WERI-Rb-1 (cell line): ENCODE results near the gene HMCN2.
"Not testable (repeated sequence)": the region's sequence is repeated elsewhere in the genome, so short reads cannot be mapped to it uniquely, and the experiment has no call there.

Experiments used
- DNase-seq: peaks from one replicate; pipeline ENCODE4 v3.0.0-alpha.2; 2020
- H3K27ac ChIP-seq: fragments of 250-450 bp; sonication (Bioruptor Pico); 2 replicates; pipeline ENCODE4 v1.5.1; 2020; ENCODE audit warnings: mild to moderate bottlenecking, moderate library complexity
- H3K27me3 ChIP-seq: fragments of 250-450 bp; sonication (Bioruptor Pico); 2 replicates; pipeline ENCODE4 v1.5.1; 2021; ENCODE audit warnings: mild to moderate bottlenecking, low read depth, moderate library complexity; ENCODE audit not compliant: insufficient read depth, severe bottlenecking
- H3K36me3 ChIP-seq: fragments of 250-450 bp; sonication (Bioruptor Pico); 2 replicates; pipeline ENCODE4 v1.5.1; 2020; ENCODE audit warnings: mild to moderate bottlenecking, moderate library complexity
- H3K4me3 ChIP-seq: 2 replicates; pipeline ENCODE4 v1.5.1; 2011; ENCODE audit warnings: low read depth, mild to moderate bottlenecking, control low read depth, low read length
- H3K9me3 ChIP-seq: fragments of 250-450 bp; sonication (Bioruptor Pico); 2 replicates; pipeline ENCODE4 v1.5.1; 2021; ENCODE audit warnings: mild to moderate bottlenecking, moderate library complexity; ENCODE audit not compliant: severe bottlenecking
- CTCF ChIP-seq: IDR thresholded peaks from 2 replicates; pipeline ENCODE4 v1.5.1; 2011; ENCODE audit warnings: low read depth, mild to moderate bottlenecking, control low read depth, inconsistent platforms, low read length

The HMCN2 gene

GRCh38 chr9:130398487-130399240 lies 133.1 kb downstream of the HMCN2 start:
- Histone ChIP-seq H3K4me3 (no peak overlapping the region), H3K27ac (no peak overlapping the region), H3K9me3 (no peaks in the 10 kb centered on the region), H3K27me3 (no peaks in the 10 kb centered on the region), H3K36me3 (no peaks in the 10 kb centered on the region)
- TF ChIP-seq CTCF = no peak
- DNase-seq = no peak

GRCh38 chr9:130399768-130400167 lies 134.2 kb downstream of the HMCN2 start:
- Histone ChIP-seq H3K36me3 (no peaks in the 10 kb centered on the region), H3K9me3 (no peaks in the 10 kb centered on the region), H3K27ac (no peak overlapping the region), H3K27me3 (no peaks in the 10 kb centered on the region), H3K4me3 (no peak overlapping the region)
- DNase-seq = no peak
- no peak for TF ChIP-seq CTCF

- H3K36me3 ChIP-seq = no peaks in the 10 kb centered on the region
- DNase-seq = no peak
- TF ChIP-seq CTCF = no peak
- no peak overlapping the region for H3K27ac ChIP-seq
- no peaks in the 10 kb centered on the region for H3K9me3 ChIP-seq
- H3K27me3 ChIP-seq = no peaks in the 10 kb centered on the region
- H3K4me3 ChIP-seq = no peak overlapping the region
Observed at GRCh38 chr9:130400870-130401269, 135.3 kb downstream of the HMCN2 start.

GRCh38 chr9:130401742-130402141 lies 136.2 kb downstream of the HMCN2 start:
- H3K36me3 ChIP-seq, H3K9me3 ChIP-seq, DNase-seq, H3K27me3 ChIP-seq, H3K4me3 ChIP-seq, H3K27ac ChIP-seq: not testable (repeated sequence)

- H3K4me3 ChIP-seq = no peak overlapping the region
- no peak overlapping the region for H3K27ac ChIP-seq
- DNase-seq = no peak
- no peaks in the 10 kb centered on the region for H3K9me3 ChIP-seq
- no peaks in the 10 kb centered on the region for H3K36me3 ChIP-seq
- no peak for TF ChIP-seq CTCF
- no peaks in the 10 kb centered on the region for H3K27me3 ChIP-seq
Observed at GRCh38 chr9:130402243-130402642, 136.7 kb downstream of the HMCN2 start.

- no peaks in the 10 kb centered on the region for H3K36me3 ChIP-seq
- no peak for TF ChIP-seq CTCF
- no peaks in the 10 kb centered on the region for H3K27me3 ChIP-seq
- H3K9me3 ChIP-seq = peaks cover 1% of the 10 kb centered on the region
- DNase-seq = no peak
- no peak overlapping the region for H3K4me3 ChIP-seq
- H3K27ac ChIP-seq = no peak overlapping the region
Observed at GRCh38 chr9:130402645-130403440, 137.3 kb downstream of the HMCN2 start.
